ENCODE data around the gene PCED1B.

The PCED1B gene

DNA sequence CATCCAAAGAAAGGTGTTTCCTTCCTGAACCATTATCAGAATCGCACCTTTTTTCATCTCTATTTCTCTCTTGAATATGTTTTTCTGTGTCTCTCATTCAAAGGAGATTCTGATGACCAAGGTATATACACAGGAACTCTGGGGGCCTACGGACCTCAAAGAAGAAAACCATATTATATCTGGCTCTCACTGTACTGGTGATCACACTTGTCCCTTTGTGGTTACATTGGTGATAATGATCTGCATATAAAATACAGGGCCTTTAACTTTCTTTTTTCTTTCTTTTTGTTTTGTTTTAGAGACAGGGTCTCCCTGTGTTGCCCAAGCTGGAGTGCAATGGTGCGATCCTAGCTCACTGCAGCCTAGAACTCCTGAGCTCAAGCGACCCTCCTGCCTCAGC, 185.5 kb downstream of the PCED1B start:
- H3K4me3 ChIP-seq (ENCODE audit: low read depth, low read length), result no peak overlapping the region
- H3K9me3 ChIP-seq, result no peaks in the 10 kb centered on the region
- TF ChIP-seq CTCF (IDR thresholded peaks at IDR 0.05; ENCODE audit: low read depth, low read length), result no peak
- no peaks in the 10 kb centered on the region for H3K4me1 ChIP-seq
- H3K36me3 ChIP-seq, result no peaks in the 10 kb centered on the region
- no peaks in the 10 kb centered on the region; the same call in 1 of the 2 replicates for H3K27me3 ChIP-seq
- DNase-seq, result no peak

DNA sequence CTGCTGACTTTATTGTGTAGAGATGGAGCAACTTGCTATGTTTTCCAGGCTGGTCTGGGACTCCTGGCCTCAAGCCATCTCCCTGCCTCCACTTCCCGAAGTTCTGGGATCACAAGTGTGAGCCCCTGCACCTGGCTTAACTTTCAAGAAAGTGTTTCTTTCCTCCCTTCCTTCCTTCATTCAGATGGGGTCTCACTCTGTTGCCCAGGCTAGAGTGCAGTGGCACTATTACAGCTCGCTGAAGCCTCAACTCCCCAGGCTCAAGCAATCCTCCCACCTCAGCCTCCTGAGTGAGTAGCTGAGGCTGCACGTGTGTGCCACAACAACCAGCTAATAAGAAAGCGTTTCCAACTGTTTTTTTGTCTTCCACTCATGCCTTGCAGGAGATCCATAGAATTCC, 186.0 kb downstream of the PCED1B start:
- Histone ChIP-seq H3K4me3 (ENCODE audit: low read depth, low read length) (no peak overlapping the region), H3K27me3 (no peaks in the 10 kb centered on the region; the same call in 1 of the 2 replicates), H3K36me3 (no peaks in the 10 kb centered on the region), H3K4me1 (no peaks in the 10 kb centered on the region), H3K9me3 (no peaks in the 10 kb centered on the region)
- no peak for DNase-seq
- no peak for TF ChIP-seq CTCF (IDR thresholded peaks at IDR 0.05; ENCODE audit: low read depth, low read length)

GRCh38 chr12:47267571-47267970, 188.2 kb downstream of the PCED1B start:
- Histone ChIP-seq H3K4me1 (no peaks in the 10 kb centered on the region), H3K36me3 (no peaks in the 10 kb centered on the region), H3K9me3 (no peaks in the 10 kb centered on the region), H3K4me3 (ENCODE audit: low read depth, low read length) (no peak overlapping the region), H3K27me3 (peaks cover 14% of the 10 kb centered on the region)
- no peak for DNase-seq
- TF ChIP-seq CTCF (IDR thresholded peaks at IDR 0.05; ENCODE audit: low read depth, low read length), result no peak

- Histone ChIP-seq H3K36me3 (no peaks in the 10 kb centered on the region), H3K9me3 (no peaks in the 10 kb centered on the region), H3K4me1 (no peaks in the 10 kb centered on the region), H3K4me3 (ENCODE audit: low read depth, low read length) (no peak overlapping the region), H3K27me3 (peaks cover 16% of the 10 kb centered on the region)
- no peak for DNase-seq
- no peak for TF ChIP-seq CTCF (IDR thresholded peaks at IDR 0.05; ENCODE audit: low read depth, low read length)
Observed at GRCh38 chr12:47268501-47269454, 189.4 kb downstream of the PCED1B start.

DNA sequence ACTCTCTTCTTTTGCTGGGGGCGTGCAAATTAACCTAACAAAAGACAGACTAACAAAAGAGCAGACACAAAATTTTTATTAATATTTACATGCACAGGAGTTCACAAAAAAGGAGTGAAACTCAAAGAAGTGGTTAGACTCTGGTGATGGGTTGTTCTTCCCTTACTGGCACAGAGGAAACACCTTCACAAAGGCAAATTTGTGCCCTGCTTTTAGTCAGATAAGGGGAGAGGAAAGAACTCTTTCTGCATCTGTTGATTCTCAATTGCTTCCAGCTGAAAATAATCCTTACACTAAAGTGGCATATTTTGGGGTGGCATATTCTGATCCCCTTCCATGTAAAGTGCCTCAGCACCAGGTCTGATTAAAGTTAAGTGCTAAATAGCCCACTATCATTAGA, 190.5 kb downstream of the PCED1B start:
- Histone ChIP-seq H3K36me3 (no peaks in the 10 kb centered on the region), H3K4me3 (ENCODE audit: low read depth, low read length) (no peak overlapping the region), H3K4me1 (no peaks in the 10 kb centered on the region), H3K27me3 (peaks cover 16% of the 10 kb centered on the region), H3K9me3 (no peaks in the 10 kb centered on the region)
- DNase-seq, result no peak
- TF ChIP-seq CTCF (IDR thresholded peaks at IDR 0.05; ENCODE audit: low read depth, low read length), result no peak
